Upper lobe of right lung (tissue), 1 donor: ENCODE data around the gene ZNF614. TPM values are rescaled to one million over a fixed set of nuclear protein-coding genes. Genes with fewer than 3 reads are reported as not detected.

Experiments
- ATAC-seq: fragments of 200-7000 bp; cut with Tn5 transposase; one replicate; pipeline ENCODE4 v1.9.1; 2020; ENCODE audit warnings: mild to moderate bottlenecking, moderate library complexity
- DNase-seq: peaks from one replicate; pipeline ENCODE4 v3.0.0-alpha.2; 2020
- H3K27ac ChIP-seq: fragments of 200-600 bp; one replicate; pipeline ENCODE4 v1.8.0; 2022
- H3K27me3 ChIP-seq: fragments of 200-600 bp; one replicate; pipeline ENCODE4 v1.8.0; 2022; ENCODE audit warnings: mild to moderate bottlenecking
- H3K36me3 ChIP-seq: fragments of 200-600 bp; one replicate; pipeline ENCODE4 v1.8.0; 2022
- H3K4me1 ChIP-seq: fragments of 200-600 bp; one replicate; pipeline ENCODE4 v1.8.0; 2022
- H3K4me3 ChIP-seq: fragments of 200-600 bp; one replicate; pipeline ENCODE4 v1.8.0; 2022; ENCODE audit warnings: mild to moderate bottlenecking
- H3K9me3 ChIP-seq: fragments of 200-600 bp; one replicate; pipeline ENCODE4 v1.8.0; 2022
- intact Hi-C: fragments of 100-400 bp; cut with DNase I; formaldehyde crosslinking; loops from one replicate; pipeline ENCODE4 v1.11.0; 2022
- total RNA-seq: library from RNA; stranded (reverse); fragmentation: NEBNext Ultra II Directional; extraction: Animal tissue kit (Norgen Biotek cat#: 25700); gene quantifications from one replicate; pipeline ENCODE4 v1.2.1, GENCODE V29; 2021
- TF ChIP-seq, protein P1 (sequence below): fragments of 200-600 bp; IDR thresholded peaks from one replicate; pipeline ENCODE4 v1.8.0; 2022; ENCODE audit warnings: antibody characterized with exemption
- donor health status: DM: no; HTN: yes; CAD: no; lungs with severe emphysema.

The ZNF614 gene
- total RNA-seq, 1 donor from 2014 or later, result 7.6 TPM

DNA sequence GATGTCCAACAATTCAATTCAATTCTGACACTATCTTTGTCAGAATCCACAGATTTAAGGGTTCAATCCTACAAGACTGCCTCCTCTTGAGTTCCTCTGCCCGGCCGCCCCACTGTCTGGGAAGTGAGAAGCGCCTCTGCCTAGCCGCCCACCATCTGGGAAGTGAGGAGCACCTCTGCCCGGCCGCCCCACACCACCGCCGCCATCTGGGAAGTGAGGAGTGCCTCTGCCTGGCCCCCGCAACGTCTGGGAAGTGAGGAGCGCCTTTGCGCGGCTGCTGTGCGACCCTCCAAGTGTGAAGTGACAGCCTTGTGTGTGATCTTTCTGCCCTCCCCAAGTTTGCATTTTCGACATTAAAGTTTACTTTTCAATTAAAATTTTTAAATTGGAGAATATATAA, 6.0 kb downstream of the ZNF614 start:
- ATAC-seq, result no peak
- TF ChIP-seq, protein P1, sequence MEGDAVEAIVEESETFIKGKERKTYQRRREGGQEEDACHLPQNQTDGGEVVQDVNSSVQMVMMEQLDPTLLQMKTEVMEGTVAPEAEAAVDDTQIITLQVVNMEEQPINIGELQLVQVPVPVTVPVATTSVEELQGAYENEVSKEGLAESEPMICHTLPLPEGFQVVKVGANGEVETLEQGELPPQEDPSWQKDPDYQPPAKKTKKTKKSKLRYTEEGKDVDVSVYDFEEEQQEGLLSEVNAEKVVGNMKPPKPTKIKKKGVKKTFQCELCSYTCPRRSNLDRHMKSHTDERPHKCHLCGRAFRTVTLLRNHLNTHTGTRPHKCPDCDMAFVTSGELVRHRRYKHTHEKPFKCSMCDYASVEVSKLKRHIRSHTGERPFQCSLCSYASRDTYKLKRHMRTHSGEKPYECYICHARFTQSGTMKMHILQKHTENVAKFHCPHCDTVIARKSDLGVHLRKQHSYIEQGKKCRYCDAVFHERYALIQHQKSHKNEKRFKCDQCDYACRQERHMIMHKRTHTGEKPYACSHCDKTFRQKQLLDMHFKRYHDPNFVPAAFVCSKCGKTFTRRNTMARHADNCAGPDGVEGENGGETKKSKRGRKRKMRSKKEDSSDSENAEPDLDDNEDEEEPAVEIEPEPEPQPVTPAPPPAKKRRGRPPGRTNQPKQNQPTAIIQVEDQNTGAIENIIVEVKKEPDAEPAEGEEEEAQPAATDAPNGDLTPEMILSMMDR, result no peak
- intact Hi-C loops, result no loop called here
- no peaks in the 10 kb centered on the region for H3K27me3 ChIP-seq
- no peak overlapping the region for H3K4me3 ChIP-seq
- H3K36me3 ChIP-seq, result peaks cover 42% of the 10 kb centered on the region
- DNase-seq, result no peak
- no peak overlapping the region for H3K27ac ChIP-seq
- peaks cover 1% of the 10 kb centered on the region for H3K4me1 ChIP-seq
- peaks cover 36% of the 10 kb centered on the region for H3K9me3 ChIP-seq

DNA sequence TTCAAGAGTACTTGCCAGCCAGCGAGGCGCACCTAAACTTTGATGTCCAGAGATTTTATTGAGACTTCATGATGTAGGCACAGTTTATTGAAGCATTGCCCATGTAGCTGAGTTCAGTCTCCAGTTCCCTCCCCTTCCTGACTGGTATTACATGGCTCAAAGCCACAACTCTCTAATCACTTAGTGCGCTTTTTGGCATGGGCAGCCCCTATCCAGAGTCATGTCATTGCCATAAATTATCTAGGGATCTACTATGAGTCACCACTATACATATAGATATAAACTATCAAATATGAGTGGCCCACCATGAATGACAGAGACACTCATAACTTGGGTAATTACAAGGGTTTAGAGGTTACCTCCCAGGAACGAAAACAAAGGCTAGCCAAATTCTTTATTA, 7.7 kb downstream of the ZNF614 start:
- Histone ChIP-seq H3K4me3 (no peak overlapping the region), H3K36me3 (peaks cover 57% of the 10 kb centered on the region), H3K4me1 (no peaks in the 10 kb centered on the region), H3K9me3 (peaks cover 53% of the 10 kb centered on the region), H3K27ac (no peak overlapping the region), H3K27me3 (no peaks in the 10 kb centered on the region)
- DNase-seq (no peak), ATAC-seq (no peak)
- intact Hi-C loops, result no loop called here
- TF ChIP-seq, protein P1, result no peak

DNA sequence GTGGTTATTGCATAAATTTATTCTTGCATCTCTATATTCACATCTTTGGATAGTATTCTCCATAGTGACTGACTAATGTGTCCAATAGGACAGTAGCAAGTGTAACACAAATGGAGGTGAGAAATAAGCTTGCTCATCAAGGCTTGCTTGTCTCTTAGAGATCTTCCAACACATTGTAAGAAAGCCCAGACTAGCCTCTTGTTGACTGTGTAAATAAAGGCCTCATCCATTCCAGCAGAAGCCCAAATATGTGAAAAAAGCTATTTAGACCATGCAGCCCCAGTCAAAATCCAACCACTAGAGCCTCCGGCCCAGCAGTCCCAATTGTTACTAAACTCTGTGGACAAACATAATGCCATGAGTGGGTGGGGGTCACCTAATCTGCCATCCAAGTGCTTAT, 17.5 kb downstream of the ZNF614 start:
- intact Hi-C loops, result no loop called here
- no peak overlapping the region for H3K4me3 ChIP-seq
- H3K27me3 ChIP-seq, result no peaks in the 10 kb centered on the region
- H3K27ac ChIP-seq, result no peak overlapping the region
- TF ChIP-seq, protein P1, result no peak
- no peak for DNase-seq
- peaks cover 4% of the 10 kb centered on the region for H3K4me1 ChIP-seq
- peaks cover 3% of the 10 kb centered on the region for H3K9me3 ChIP-seq
- H3K36me3 ChIP-seq, result no peaks in the 10 kb centered on the region
- no peak for ATAC-seq

DNA sequence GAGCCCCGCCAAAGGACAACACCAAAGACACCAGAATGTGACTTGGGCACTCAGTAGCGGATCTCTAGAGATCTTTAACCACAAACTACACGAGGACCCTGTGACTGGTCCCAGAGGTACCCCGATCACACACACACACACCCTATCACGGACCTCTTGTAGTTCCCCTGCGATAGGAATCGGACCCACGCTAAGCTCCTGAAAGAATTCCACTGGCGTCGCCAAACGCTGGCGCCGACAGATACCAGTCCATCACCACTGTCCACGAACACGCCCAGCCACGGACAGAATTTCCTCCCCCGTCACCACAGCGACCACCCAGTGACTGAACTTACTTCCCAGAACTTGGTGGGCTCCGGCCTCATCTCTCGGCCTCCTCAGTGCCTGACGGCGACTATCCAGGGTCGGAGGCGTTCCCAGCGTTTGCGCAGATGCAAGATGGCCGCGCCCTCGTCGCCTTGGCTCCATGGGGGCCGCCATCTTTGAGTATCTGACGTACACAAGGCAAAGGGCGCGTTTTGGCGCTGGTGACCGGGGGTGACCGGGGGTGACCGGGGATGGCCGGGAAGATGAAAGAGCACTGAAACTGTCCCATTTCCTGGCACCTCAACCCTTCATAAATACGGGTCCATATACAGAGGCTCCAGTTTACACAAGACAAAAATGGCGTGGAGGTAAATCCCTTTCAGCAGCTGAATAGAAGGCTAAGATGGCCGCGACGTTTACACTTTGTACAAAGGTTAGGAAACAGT, 20.2 kb downstream of the ZNF614 start, which contains the start of gene ZNF615:
ZNF615 (minus strand) TSS at position 406 of the 752 bp plus-strand sequence. CDS start 4,500 bp downstream, outside the sequence.
- peaks cover under 1% of the 10 kb centered on the region for H3K36me3 ChIP-seq
- H3K4me1 ChIP-seq, result peaks cover 4% of the 10 kb centered on the region
- TF ChIP-seq, protein P1, result no peak
- H3K4me3 ChIP-seq, result peak within 1 kb of the TSS; percentile 76
- no peaks in the 10 kb centered on the region for H3K27me3 ChIP-seq
- no peaks in the 10 kb centered on the region for H3K9me3 ChIP-seq
- ATAC-seq (peak; percentile 99), DNase-seq (peak; percentile 94)
- H3K27ac ChIP-seq, result peak within 1 kb of the TSS; percentile 90
- intact Hi-C loops, result no loop called here

DNA sequence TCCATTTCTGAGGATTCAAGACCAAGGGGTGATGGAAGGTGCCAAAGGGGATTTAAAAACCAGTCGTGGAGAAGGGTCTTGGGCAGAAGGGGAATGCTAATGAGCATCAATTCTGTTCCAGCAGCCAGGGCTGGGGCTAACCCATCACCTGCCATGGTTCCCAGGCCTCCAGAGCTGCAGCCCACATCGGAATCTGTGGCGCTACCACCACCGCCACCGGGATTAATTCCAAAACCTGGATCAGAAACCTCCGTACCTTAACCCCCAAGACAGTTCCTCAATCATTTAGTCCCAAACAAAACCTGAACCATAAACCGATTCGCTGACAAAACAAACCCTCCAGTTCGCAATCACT, 20.8 kb downstream of the ZNF614 start:
- peaks cover 5% of the 10 kb centered on the region for H3K36me3 ChIP-seq
- no peak for ATAC-seq
- intact Hi-C loops, result no loop called here
- no peak for DNase-seq
- peak overlapping the region; percentile 90 for H3K27ac ChIP-seq
- no peaks in the 10 kb centered on the region for H3K9me3 ChIP-seq
- no peaks in the 10 kb centered on the region for H3K27me3 ChIP-seq
- TF ChIP-seq, protein P1, result no peak
- peak overlapping the region; percentile 76 for H3K4me3 ChIP-seq
- H3K4me1 ChIP-seq, result peaks cover 4% of the 10 kb centered on the region
